Measurements from ENCODE around the gene ALDOB.

GRCh38 chr9:101484046-101484445 lies 48.5 kb upstream of the ALDOB start:
- no peak for TF ChIP-seq REST (IDR thresholded peaks at IDR 0.05; ENCODE audit: insufficient read depth in 1 of 2, low read depth in 2 of 2, low read length in 2 of 2)
- TF ChIP-seq POLR2AphosphoS5 (IDR thresholded peaks at IDR 0.05; ENCODE audit: low read depth, low read length): no peak
- TF ChIP-seq TAF1 (IDR thresholded peaks at IDR 0.05; ENCODE audit: borderline replicate concordance, insufficient read depth, low read length): no peak
